Esophagus (tissue), 2 donors: ENCODE measurements around the gene ST8SIA3. TPM values are rescaled to one million over a fixed set of nuclear protein-coding genes. Genes with fewer than 3 reads are reported as not detected.

ENCODE experiments used
- H3K27ac ChIP-seq, 2 donors: one replicate each; pipeline ENCODE4 v1.5.1; 2013; ENCODE audit warnings: low read depth in 2 of 2, mild to moderate bottlenecking in 2 of 2, inconsistent platforms in 1 of 2, low read length in 1 of 2, moderate library complexity in 1 of 2
- H3K27me3 ChIP-seq, 2 donors: one replicate each; pipeline ENCODE4 v1.6.1; 2013; ENCODE audit warnings: low read length in 2 of 2, control low read depth in 1 of 2, mild to moderate bottlenecking in 1 of 2; ENCODE audit not compliant: insufficient read depth in 2 of 2, control insufficient read depth in 1 of 2
- H3K36me3 ChIP-seq, 2 donors: one replicate each; pipeline ENCODE4 v1.6.1; 2013; ENCODE audit warnings: low read length in 1 of 2; ENCODE audit not compliant: control insufficient read depth in 2 of 2, insufficient read depth in 2 of 2
- H3K4me1 ChIP-seq, 2 donors: one replicate each; pipeline ENCODE4 v1.6.1; 2013; ENCODE audit warnings: low read length in 1 of 2; ENCODE audit not compliant: control insufficient read depth in 2 of 2, insufficient read depth in 2 of 2
- H3K4me3 ChIP-seq, 2 donors: one replicate each; pipeline ENCODE4 v1.5.1; 2013; ENCODE audit warnings: low read length in 2 of 2, mild to moderate bottlenecking in 2 of 2, low read depth in 1 of 2, moderate library complexity in 1 of 2
- H3K9me3 ChIP-seq, 2 donors: one replicate each; pipeline ENCODE4 v1.6.1; 2013; ENCODE audit warnings: mild to moderate bottlenecking in 2 of 2, low read depth in 1 of 2, low read length in 1 of 2, moderate library complexity in 1 of 2; ENCODE audit not compliant: control insufficient read depth in 2 of 2, insufficient read depth in 1 of 2
- WGBS, 2 donors: extraction: QIAGEN DNeasy Blood & Tissue Kit; methylation state at CpG; one replicate each; pipeline ENCODE4 v1.1.7; 2013; 5-methylcytosine and 5-hydroxymethylcytosine counted together
- polyA plus RNA-seq, 2 donors: library from polyadenylated mRNA; stranded (reverse); fragments of 200-250 nt; gene quantifications; one replicate each; pipeline ENCODE4 v1.2.3, GENCODE V29; 2013
- donor health status: healthy with polysubstance abuse.
- donor health status: Bipolar disorder and iron deficiency.

ST8SIA3 gene
- polyA plus RNA-seq, 2 donors, result not detected

GRCh38 chr18:57333940-57334339 is 18.4 kb upstream of the ST8SIA3 start:
- H3K27me3 ChIP-seq, result no peaks in the 10 kb centered on the region
- H3K4me1 ChIP-seq, result no peaks in the 10 kb centered on the region
- no peak overlapping the region for H3K4me3 ChIP-seq
- H3K9me3 ChIP-seq, result peaks cover 0 to 4% of the 10 kb centered on the region in 2 donors
- WGBS, 2 donors, result 48 to 51% methylated on average over 5 of the region's 5 CpGs
- H3K36me3 ChIP-seq, result no peaks in the 10 kb centered on the region
- no peak overlapping the region for H3K27ac ChIP-seq

GRCh38 chr18:57334383-57334782 is 18.0 kb upstream of the ST8SIA3 start:
- Histone ChIP-seq H3K27me3 (no peaks in the 10 kb centered on the region), H3K36me3 (no peaks in the 10 kb centered on the region), H3K4me1 (no peaks in the 10 kb centered on the region), H3K9me3 (peaks cover 0 to 4% of the 10 kb centered on the region in 2 donors), H3K4me3 (no peak overlapping the region), H3K27ac (no peak overlapping the region)
- WGBS, 2 donors, result 62 to 63% methylated on average over 6 of the region's 6 CpGs

GRCh38 chr18:57336343-57336742 is 16.0 kb upstream of the ST8SIA3 start:
- Histone ChIP-seq H3K9me3 (peaks cover 0 to 4% of the 10 kb centered on the region in 2 donors), H3K4me3 (no peak overlapping the region), H3K36me3 (no peaks in the 10 kb centered on the region), H3K27ac (no peak overlapping the region), H3K27me3 (no peaks in the 10 kb centered on the region), H3K4me1 (no peaks in the 10 kb centered on the region)
- 76 to 82% methylated on average over 2 of the region's 2 CpGs for WGBS, 2 donors

GRCh38 chr18:57337890-57338289 is 14.5 kb upstream of the ST8SIA3 start:
- no peaks in the 10 kb centered on the region for H3K4me1 ChIP-seq
- WGBS, 2 donors, result 84 to 87% methylated on average over 4 of the region's 4 CpGs
- H3K27me3 ChIP-seq, result no peaks in the 10 kb centered on the region
- peaks cover 0 to 4% of the 10 kb centered on the region in 2 donors for H3K9me3 ChIP-seq
- H3K27ac ChIP-seq, result no peak overlapping the region
- H3K36me3 ChIP-seq, result no peaks in the 10 kb centered on the region
- no peak overlapping the region for H3K4me3 ChIP-seq

- H3K36me3 ChIP-seq, result no peaks in the 10 kb centered on the region
- H3K4me3 ChIP-seq, result no peak overlapping the region
- H3K4me1 ChIP-seq, result no peaks in the 10 kb centered on the region
- 50% methylated on average over 1 of the region's 1 CpG for WGBS, 2 donors
- no peaks in the 10 kb centered on the region for H3K27me3 ChIP-seq
- no peak overlapping the region for H3K27ac ChIP-seq
- no peaks in the 10 kb centered on the region for H3K9me3 ChIP-seq
Measured at GRCh38 chr18:57343833-57344232, 8.5 kb upstream of the ST8SIA3 start.

- Histone ChIP-seq H3K36me3 (no peaks in the 10 kb centered on the region), H3K4me3 (no peak overlapping the region), H3K9me3 (no peaks in the 10 kb centered on the region), H3K27me3 (peaks cover 4 to 5% of the 10 kb centered on the region in 2 donors), H3K27ac (no peak overlapping the region), H3K4me1 (no peaks in the 10 kb centered on the region)
- 89 to 90% methylated on average over 2 of the region's 2 CpGs for WGBS, 2 donors
Measured at GRCh38 chr18:57346876-57347275, 5.5 kb upstream of the ST8SIA3 start.

- no peaks in the 10 kb centered on the region for H3K9me3 ChIP-seq
- no peaks in the 10 kb centered on the region for H3K4me1 ChIP-seq
- no peak overlapping the region for H3K27ac ChIP-seq
- no peak overlapping the region for H3K4me3 ChIP-seq
- 72 to 76% methylated on average over 11 of the region's 11 CpGs for WGBS, 2 donors
- H3K27me3 ChIP-seq, result peaks cover 5 to 10% of the 10 kb centered on the region in 2 donors
- H3K36me3 ChIP-seq, result no peaks in the 10 kb centered on the region
Measured at GRCh38 chr18:57347784-57348183, 4.6 kb upstream of the ST8SIA3 start.

GRCh38 chr18:57352761-57353136 is 392 bp downstream of the ST8SIA3 start:
- Histone ChIP-seq H3K4me1 (peaks cover 0 to 6% of the 10 kb centered on the region in 2 donors), H3K27me3 (peaks cover 12 to 20% of the 10 kb centered on the region in 2 donors), H3K36me3 (no peaks in the 10 kb centered on the region), H3K4me3 (no peak overlapping the region), H3K27ac (no peak overlapping the region), H3K9me3 (peaks cover 0 to 4% of the 10 kb centered on the region in 2 donors)
- 4 to 6% methylated on average over 23 of the region's 23 CpGs for WGBS, 2 donors

GRCh38 chr18:57353137-57353939 is 981 bp downstream of the ST8SIA3 start:
- 7 to 9% methylated on average over 61 of the region's 61 CpGs for WGBS, 2 donors

GRCh38 chr18:57353940-57354461 is 1.6 kb downstream of the ST8SIA3 start:
- Histone ChIP-seq H3K27ac (no peak overlapping the region), H3K27me3 (peaks cover 14 to 20% of the 10 kb centered on the region in 2 donors), H3K36me3 (no peaks in the 10 kb centered on the region), H3K4me1 (peaks cover 0 to 6% of the 10 kb centered on the region in 2 donors), H3K9me3 (peaks cover 0 to 4% of the 10 kb centered on the region in 2 donors), H3K4me3 (no peak overlapping the region)
- WGBS, 2 donors, result 12 to 13% methylated on average over 30 to 37 of the region's 37 CpGs

More at GRCh38 chr18:57353137-57353939, 981 bp downstream of the ST8SIA3 start:
- H3K36me3 ChIP-seq, result no peaks in the 10 kb centered on the region
- peaks cover 0 to 6% of the 10 kb centered on the region in 2 donors for H3K4me1 ChIP-seq
- H3K27me3 ChIP-seq, result peaks cover 12 to 20% of the 10 kb centered on the region in 2 donors
- H3K4me3 ChIP-seq, result no peak overlapping the region
- peaks cover 0 to 4% of the 10 kb centered on the region in 2 donors for H3K9me3 ChIP-seq
- no peak overlapping the region for H3K27ac ChIP-seq
